ENCODE data around the gene OR6B3. TPM values are rescaled to one million over a fixed set of nuclear protein-coding genes. Genes with fewer than 3 reads are reported as not detected.
A peak's percentile ranks its signal among the peaks of the same experiment; 100 is the strongest.

OR6B3 gene
- polyA plus RNA-seq, 3 donors from 2014 or later: not detected

DNA sequence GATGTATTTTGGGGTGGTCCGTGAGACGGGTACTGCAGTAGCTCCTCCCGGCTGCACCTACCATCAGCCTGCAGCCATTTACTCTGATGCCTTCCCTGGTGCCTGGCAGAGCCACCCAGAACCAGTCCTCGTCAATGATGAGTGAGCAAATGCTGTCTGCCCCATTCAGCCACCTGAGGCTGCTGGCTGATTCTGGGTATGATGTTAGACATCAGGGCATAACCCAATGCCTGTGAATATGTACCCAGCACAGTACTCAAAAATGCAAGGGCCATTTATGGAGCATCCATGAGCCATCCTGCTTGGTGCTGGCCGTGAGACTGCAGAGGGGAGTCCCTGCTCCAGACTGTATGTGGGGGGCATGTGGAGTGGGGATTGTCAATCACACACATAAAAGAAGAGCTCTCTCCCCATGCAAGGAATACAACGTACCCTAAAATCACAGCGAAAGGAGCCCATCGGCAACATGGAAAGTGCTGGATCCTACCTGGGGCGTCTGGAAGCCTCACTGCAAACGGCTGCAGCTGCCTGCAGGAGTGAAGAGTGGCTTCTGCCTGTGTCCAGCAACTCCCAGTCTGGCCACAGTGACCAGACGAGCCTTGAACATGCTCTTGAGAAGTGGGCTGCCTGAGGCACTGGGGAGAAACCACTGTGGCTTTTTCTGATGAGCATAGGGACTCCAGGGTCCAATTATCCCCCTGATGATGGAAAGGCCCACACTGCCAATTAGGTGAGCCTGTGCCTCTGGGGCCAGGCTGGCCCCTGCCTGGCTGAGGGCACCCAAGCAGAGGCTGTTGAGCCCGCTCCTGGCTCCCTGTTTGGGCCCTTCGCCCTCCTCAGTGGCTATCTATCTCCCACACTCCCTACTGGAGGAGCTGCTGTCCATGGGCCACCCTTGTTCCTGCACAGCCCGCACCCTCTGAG lies 20.7 kb downstream of the OR6B3 start:
- peaks cover 0 to 2% (median 0%) of the 10 kb centered on the region in 6 donors for H3K9me3 Mint-ChIP-seq
- no peak overlapping the region for H3K4me3 Mint-ChIP-seq
- DNase-seq: no peak
- peaks cover 3 to 16% (median 12%) of the 10 kb centered on the region in 3 donors for H3K27me3 Mint-ChIP-seq (ENCODE audit: low read depth in 3 of 3)
- no peaks in the 10 kb centered on the region for H3K36me3 Mint-ChIP-seq
- H3K4me1 Mint-ChIP-seq: no peaks in the 10 kb centered on the region
- no peak overlapping the region for H3K27ac Mint-ChIP-seq

GRCh38 chr2:240030379-240031094 lies 22.8 kb downstream of the OR6B3 start, which contains the start of gene OR6B2:
TSS of gene OR6B2 (minus strand) at chr2:240030429. CDS start at chr2:240030429, 0 bp downstream.
- H3K27me3 Mint-ChIP-seq (ENCODE audit: low read depth in 3 of 3): peaks cover 5 to 26% (median 21%) of the 10 kb centered on the region in 3 donors
- peaks cover 0 to 6% of the 10 kb centered on the region in 2 donors for H3K4me1 Mint-ChIP-seq
- peak within 1 kb of the TSS in 1 of 6 donors; percentile 40 for H3K27ac Mint-ChIP-seq
- peaks cover 0 to 2% (median 0%) of the 10 kb centered on the region in 6 donors for H3K9me3 Mint-ChIP-seq
- no peak for DNase-seq
- H3K4me3 Mint-ChIP-seq: no peak within 1 kb of the TSS
- H3K36me3 Mint-ChIP-seq: no peaks in the 10 kb centered on the region

DNA sequence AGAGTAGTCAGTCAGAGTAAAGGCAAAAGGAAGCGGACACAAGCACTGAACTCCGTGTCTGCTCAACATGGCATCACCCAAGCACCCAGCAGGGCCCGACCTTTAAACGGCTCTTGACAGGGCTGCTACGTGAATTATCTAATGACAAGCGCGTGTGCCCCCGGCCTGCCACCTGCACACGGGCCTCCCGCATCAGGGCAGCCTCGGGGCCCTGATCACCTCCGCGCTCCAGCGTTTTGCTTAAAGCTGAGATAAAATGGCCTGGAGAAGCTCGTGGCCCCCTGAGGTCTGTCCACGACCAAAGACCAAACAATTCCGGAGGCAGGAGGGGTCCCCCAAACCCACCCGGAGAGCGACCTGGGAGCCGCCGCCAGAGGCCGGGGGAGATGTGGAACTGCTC lies 28.6 kb downstream of the OR6B3 start:
- Mint-ChIP-seq H3K27ac (peak overlapping the region; percentile 89 to 98 (median 92)), H3K9me3 (no peaks in the 10 kb centered on the region), H3K36me3 (peaks cover 6 to 9% (median 8%) of the 10 kb centered on the region in 3 donors), H3K4me3 (peak overlapping the region; percentile 87 to 96 (median 96)), H3K4me1 (peaks cover 25 to 28% of the 10 kb centered on the region in 2 donors), H3K27me3 (ENCODE audit: low read depth in 3 of 3) (peaks cover 10 to 29% (median 26%) of the 10 kb centered on the region in 3 donors)
- no peak for DNase-seq

DNA sequence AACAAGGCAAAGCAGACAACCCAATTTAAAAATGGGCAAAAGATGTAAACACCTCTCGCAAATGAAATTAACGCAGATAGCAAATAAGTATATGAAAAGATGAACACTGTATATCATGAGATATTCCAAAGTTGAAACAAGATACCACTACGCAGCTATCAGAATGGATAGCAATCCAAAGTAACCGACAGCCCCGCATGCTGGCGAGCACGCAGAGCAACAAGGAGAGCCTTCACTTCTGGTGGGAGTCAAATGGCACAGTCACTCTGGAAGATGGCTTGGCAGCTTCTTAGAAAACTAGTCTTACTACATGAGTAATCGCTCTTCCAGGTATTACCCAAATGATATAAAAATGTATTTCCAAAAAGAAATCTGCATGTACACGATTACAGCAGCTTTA lies 29.5 kb downstream of the OR6B3 start:
- Mint-ChIP-seq H3K4me1 (peaks cover 25 to 28% of the 10 kb centered on the region in 2 donors), H3K27ac (peak overlapping the region in 3 of 6 donors; percentile 75 to 93 (median 91)), H3K4me3 (peak overlapping the region; percentile 87 to 96 (median 96)), H3K36me3 (peaks cover 8 to 14% (median 10%) of the 10 kb centered on the region in 3 donors), H3K9me3 (no peaks in the 10 kb centered on the region), H3K27me3 (ENCODE audit: low read depth in 3 of 3) (peaks cover 10 to 29% (median 23%) of the 10 kb centered on the region in 3 donors)
- DNase-seq: no peak

DNA sequence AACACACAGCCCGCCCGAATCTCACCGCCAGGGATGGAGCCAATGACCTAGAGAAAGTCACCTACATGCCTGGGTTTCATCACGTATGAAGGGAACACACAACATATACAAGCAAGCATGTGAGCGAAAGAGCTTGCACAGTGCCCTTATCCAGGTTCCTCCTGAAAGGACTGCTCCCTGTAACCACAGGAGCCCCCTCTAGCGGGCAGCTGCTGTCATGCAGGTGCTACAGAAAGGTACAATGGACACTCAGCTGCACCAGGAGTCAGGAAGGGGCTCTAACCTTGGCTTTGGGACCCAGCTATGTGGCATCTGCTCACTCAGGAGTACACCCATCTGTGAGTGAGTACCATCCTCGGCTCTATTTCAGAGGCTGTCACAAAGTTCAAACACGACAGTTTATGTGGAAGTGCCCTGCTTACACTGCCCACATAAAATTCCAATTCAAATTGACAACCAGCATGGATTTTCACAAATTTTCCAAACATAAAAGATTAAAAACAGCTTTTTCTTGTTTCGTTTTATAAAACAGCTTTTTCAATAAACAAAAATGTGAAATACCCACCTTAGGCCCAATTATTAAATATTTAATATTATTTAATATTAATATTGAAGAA lies 31.7 kb downstream of the OR6B3 start:
- DNase-seq: peak; percentile 28 to 29 (median 28)
- no peak overlapping the region for H3K4me3 Mint-ChIP-seq
- H3K27ac Mint-ChIP-seq: no peak overlapping the region
- peaks cover 28% of the 10 kb centered on the region in 2 donors for H3K4me1 Mint-ChIP-seq
- H3K36me3 Mint-ChIP-seq: peaks cover 8 to 24% (median 10%) of the 10 kb centered on the region in 3 donors
- peaks cover 10 to 23% (median 18%) of the 10 kb centered on the region in 3 donors for H3K27me3 Mint-ChIP-seq (ENCODE audit: low read depth in 3 of 3)
- no peaks in the 10 kb centered on the region for H3K9me3 Mint-ChIP-seq

- H3K27me3 Mint-ChIP-seq (ENCODE audit: low read depth in 3 of 3): peaks cover 0 to 2% (median 0%) of the 10 kb centered on the region in 3 donors
- H3K36me3 Mint-ChIP-seq: peaks cover 14 to 34% (median 15%) of the 10 kb centered on the region in 3 donors
- H3K27ac Mint-ChIP-seq: no peak overlapping the region
- DNase-seq: no peak
- no peak overlapping the region for H3K4me3 Mint-ChIP-seq
- H3K4me1 Mint-ChIP-seq: peaks cover 9 to 12% of the 10 kb centered on the region in 2 donors
- H3K9me3 Mint-ChIP-seq: no peaks in the 10 kb centered on the region
Measured at GRCh38 chr2:240018071-240018750, 35.1 kb downstream of the OR6B3 start.

GRCh38 chr2:240014327-240014726 lies 39.0 kb downstream of the OR6B3 start:
- no peak for DNase-seq
- no peak overlapping the region for H3K4me3 Mint-ChIP-seq
- no peak overlapping the region for H3K27ac Mint-ChIP-seq
- peaks cover 14 to 52% (median 20%) of the 10 kb centered on the region in 3 donors for H3K36me3 Mint-ChIP-seq
- H3K27me3 Mint-ChIP-seq (ENCODE audit: low read depth in 3 of 3): peaks cover 0 to 2% (median 0%) of the 10 kb centered on the region in 3 donors
- H3K4me1 Mint-ChIP-seq: peaks cover 0 to 3% of the 10 kb centered on the region in 2 donors
- H3K9me3 Mint-ChIP-seq: no peaks in the 10 kb centered on the region

DNA sequence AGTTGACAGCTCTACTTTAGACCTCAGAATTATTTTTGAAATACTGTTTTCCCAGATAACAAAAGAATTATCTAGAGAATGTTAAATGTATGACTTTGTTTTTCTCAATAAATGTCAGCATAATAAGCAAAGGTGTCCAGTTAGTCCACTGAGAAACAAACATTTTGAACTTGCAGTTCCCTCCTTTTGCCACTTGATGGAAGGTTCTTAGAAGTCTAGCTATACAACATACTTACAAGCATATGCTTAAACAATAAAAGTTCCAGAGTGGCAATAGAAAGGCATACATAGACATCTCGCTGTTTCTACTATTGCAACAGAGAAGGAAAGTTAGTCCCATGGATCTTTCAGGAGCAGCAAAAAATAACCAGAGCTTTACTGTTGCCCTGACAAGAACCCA lies 40.0 kb downstream of the OR6B3 start:
- no peak for DNase-seq
- peaks cover 0 to 2% (median 0%) of the 10 kb centered on the region in 3 donors for H3K27me3 Mint-ChIP-seq (ENCODE audit: low read depth in 3 of 3)
- no peaks in the 10 kb centered on the region for H3K9me3 Mint-ChIP-seq
- no peak overlapping the region for H3K4me3 Mint-ChIP-seq
- H3K36me3 Mint-ChIP-seq: peaks cover 10 to 51% (median 22%) of the 10 kb centered on the region in 3 donors
- peaks cover 0 to 3% of the 10 kb centered on the region in 2 donors for H3K4me1 Mint-ChIP-seq
- peak overlapping the region in 1 of 6 donors; percentile 13 for H3K27ac Mint-ChIP-seq

GRCh38 chr2:240002983-240003382 lies 50.3 kb downstream of the OR6B3 start:
- peaks cover 0 to 5% (median 2%) of the 10 kb centered on the region in 3 donors for H3K27me3 Mint-ChIP-seq (ENCODE audit: low read depth in 3 of 3)
- H3K27ac Mint-ChIP-seq: no peak overlapping the region
- no peak for DNase-seq
- peaks cover 13 to 57% (median 31%) of the 10 kb centered on the region in 3 donors for H3K36me3 Mint-ChIP-seq
- H3K4me3 Mint-ChIP-seq: no peak overlapping the region
- no peaks in the 10 kb centered on the region for H3K4me1 Mint-ChIP-seq
- H3K9me3 Mint-ChIP-seq: no peaks in the 10 kb centered on the region

GRCh38 chr2:240000671-240001070 lies 52.6 kb downstream of the OR6B3 start:
- H3K27ac Mint-ChIP-seq: no peak overlapping the region
- peaks cover 13 to 52% (median 19%) of the 10 kb centered on the region in 3 donors for H3K36me3 Mint-ChIP-seq
- no peak for DNase-seq
- peaks cover 0 to 3% (median 0%) of the 10 kb centered on the region in 3 donors for H3K27me3 Mint-ChIP-seq (ENCODE audit: low read depth in 3 of 3)
- no peaks in the 10 kb centered on the region for H3K4me1 Mint-ChIP-seq
- no peak overlapping the region for H3K4me3 Mint-ChIP-seq
- H3K9me3 Mint-ChIP-seq: no peaks in the 10 kb centered on the region

GRCh38 chr2:239997686-239998409 lies 55.5 kb downstream of the OR6B3 start:
- no peaks in the 10 kb centered on the region for H3K9me3 Mint-ChIP-seq
- H3K4me1 Mint-ChIP-seq: peaks cover 0 to 4% of the 10 kb centered on the region in 2 donors
- peaks cover 5 to 41% (median 15%) of the 10 kb centered on the region in 3 donors for H3K36me3 Mint-ChIP-seq
- no peak for DNase-seq
- H3K4me3 Mint-ChIP-seq: no peak overlapping the region
- no peaks in the 10 kb centered on the region for H3K27me3 Mint-ChIP-seq (ENCODE audit: low read depth in 3 of 3)
- peak overlapping the region in 1 of 6 donors; percentile 41 for H3K27ac Mint-ChIP-seq
